Measurements from ENCODE around the gene ADH1C. TPM values are rescaled to one million over a fixed set of nuclear protein-coding genes. Genes with fewer than 3 reads are reported as not detected.

The ADH1C gene
- total RNA-seq, 1 experiment from 2014 or later, result not detected

Other genes starting within 250 kb of the ADH1C start
- not detected in 2 replicates for gene ADH4, start 208.4 kb downstream of the ADH1C start, total RNA-seq (2014; rRNA removed; shearing (Covaris generic); ENCODE audit: low replicate concordance)
- gene ADH6, start 133.5 kb downstream of the ADH1C start, total RNA-seq (2014; rRNA removed; shearing (Covaris generic); ENCODE audit: low replicate concordance), result not detected in 2 replicates
- gene ADH1A, start 61.8 kb downstream of the ADH1C start, total RNA-seq (2014; rRNA removed; shearing (Covaris generic); ENCODE audit: low replicate concordance), result not detected in 2 replicates
- not detected in 2 replicates for gene ADH1B, start 31.3 kb downstream of the ADH1C start, total RNA-seq (2014; rRNA removed; shearing (Covaris generic); ENCODE audit: low replicate concordance)
- not detected in 2 replicates for gene ADH7, start 82.6 kb upstream of the ADH1C start, total RNA-seq (2014; rRNA removed; shearing (Covaris generic); ENCODE audit: low replicate concordance)
- not detected in 2 replicates for gene C4orf17, start 158.3 kb upstream of the ADH1C start, total RNA-seq (2014; rRNA removed; shearing (Covaris generic); ENCODE audit: low replicate concordance)
- 11.5 and 15.1 TPM in 2 replicates for gene TRMT10A, start 211.3 kb upstream of the ADH1C start, total RNA-seq (2014; rRNA removed; shearing (Covaris generic); ENCODE audit: low replicate concordance)
- 0.04 and 0.22 TPM in 2 replicates for gene MTTP, start 222.1 kb upstream of the ADH1C start, total RNA-seq (2014; rRNA removed; shearing (Covaris generic); ENCODE audit: low replicate concordance)